GM21381 (cell line): ENCODE measurements around the gene SNRPE.
"Not testable (repeated sequence)": the region's sequence is repeated elsewhere in the genome, so short reads cannot be mapped to it uniquely, and the experiment has no call there.

Source experiments
- ATAC-seq: cut with Tn5 transposase; IDR thresholded peaks from one replicate; pipeline ENCODE4 v1.9.1; 2021; ENCODE audit warnings: mild to moderate bottlenecking, moderate library complexity; ENCODE audit not compliant: unreplicated experiment

Gene SNRPE

DNA sequence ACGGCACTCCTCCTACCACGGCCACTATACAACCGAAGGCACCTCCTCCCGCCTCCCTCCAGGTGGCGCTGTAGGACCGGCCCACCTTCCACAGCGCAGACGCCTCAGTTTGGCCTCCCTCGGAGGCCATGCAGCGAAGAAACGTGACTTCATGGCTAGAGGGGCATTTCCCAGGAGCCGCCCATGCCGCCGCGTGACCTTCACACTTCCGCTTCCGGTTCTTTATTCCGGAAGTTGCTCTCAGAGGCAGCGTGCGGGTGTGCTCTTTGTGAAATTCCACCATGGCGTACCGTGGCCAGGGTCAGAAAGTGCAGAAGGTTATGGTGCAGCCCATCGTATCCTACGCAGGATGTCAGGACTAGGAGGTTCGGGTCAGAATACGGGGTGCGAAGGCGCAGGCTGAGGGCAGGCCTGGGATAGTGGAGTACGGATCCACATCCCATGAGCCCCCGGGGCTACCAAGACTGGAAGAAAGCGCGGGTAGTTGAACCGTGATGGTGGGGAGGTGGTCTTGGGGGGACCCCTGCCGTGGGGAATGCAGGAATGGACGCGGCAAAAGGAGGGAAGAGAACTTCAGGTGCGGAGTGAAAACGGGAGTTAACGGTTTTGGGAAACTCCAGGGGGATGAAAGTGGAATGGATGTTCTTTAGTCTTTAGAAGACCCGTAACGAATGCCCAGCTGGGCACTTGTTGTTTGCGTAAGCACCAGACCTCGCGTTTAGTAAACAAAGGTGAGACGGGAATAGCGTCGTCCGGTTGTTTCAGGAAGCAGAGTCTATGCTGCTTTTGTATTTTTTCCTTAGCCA is at the start of gene SNRPE:
Gene SNRPE (plus strand): TSS at position 221 of the 806 bp plus-strand sequence. CDS start 61 bp downstream, at position 282.
- peak; percentile 94 for ATAC-seq

GRCh38 chr1:203813581-203814341 is 47.6 kb upstream of the SNRPE start:
- no peak for ATAC-seq

DNA sequence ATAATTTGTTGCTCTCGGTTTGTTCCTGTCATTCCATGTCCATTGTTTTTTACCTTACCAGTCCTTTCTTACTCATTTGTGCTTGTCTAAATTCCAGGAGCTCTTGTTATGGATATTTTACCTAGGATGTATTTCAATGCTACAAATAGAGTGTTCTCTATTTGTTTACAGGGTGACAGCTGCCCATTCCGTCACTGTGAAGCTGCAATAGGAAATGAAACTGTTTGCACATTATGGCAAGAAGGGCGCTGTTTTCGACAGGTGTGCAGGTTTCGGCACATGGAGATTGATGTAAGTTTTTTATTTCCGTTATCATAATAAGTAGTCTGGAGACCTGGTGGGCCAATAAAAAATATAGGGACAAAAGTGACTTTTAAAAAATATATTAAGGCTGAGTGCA is 43.0 kb upstream of the SNRPE start:
- no peak for ATAC-seq

GRCh38 chr1:203823306-203823705 is 38.1 kb upstream of the SNRPE start:
- no peak for ATAC-seq

DNA sequence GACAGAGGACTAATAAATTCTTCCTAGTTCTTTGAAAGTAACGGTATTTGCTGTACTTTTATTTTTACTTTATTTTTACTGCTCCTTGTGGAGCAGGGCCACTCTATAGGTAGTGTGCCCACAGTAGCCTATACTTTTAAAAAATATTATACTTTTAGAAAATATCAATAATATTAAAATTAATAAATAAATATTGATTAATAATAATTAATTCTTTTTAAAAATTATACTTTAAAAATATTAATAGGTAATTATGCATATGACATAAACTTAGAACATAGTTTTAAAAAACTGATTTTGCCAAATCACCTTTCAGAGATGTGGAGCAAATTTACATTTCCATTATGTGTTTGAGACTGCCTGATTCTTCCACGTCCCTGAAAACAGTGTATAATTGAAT is 35.2 kb upstream of the SNRPE start:
- no peak for ATAC-seq

DNA sequence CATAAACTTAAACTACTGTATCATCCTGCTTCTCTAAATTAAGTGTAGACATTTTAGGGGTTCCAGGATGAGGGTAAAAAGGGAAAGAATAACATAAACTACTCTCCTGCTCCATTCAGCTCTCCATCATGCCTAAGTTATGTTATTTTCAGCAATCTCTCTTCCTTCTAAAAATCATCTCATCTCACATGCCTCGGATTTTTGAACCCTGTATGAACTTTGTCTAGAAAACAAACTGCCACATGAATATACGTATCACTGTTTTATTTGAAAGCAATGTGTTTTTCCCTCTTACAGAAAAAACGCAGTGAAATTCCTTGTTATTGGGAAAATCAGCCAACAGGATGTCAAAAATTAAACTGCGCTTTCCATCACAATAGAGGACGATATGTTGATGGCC is 33.4 kb upstream of the SNRPE start:
- ATAC-seq, result no peak

GRCh38 chr1:203828503-203828902 is 32.9 kb upstream of the SNRPE start:
- no peak for ATAC-seq

GRCh38 chr1:203829247-203829646 is 32.2 kb upstream of the SNRPE start:
- not testable (repeated sequence) for ATAC-seq

DNA sequence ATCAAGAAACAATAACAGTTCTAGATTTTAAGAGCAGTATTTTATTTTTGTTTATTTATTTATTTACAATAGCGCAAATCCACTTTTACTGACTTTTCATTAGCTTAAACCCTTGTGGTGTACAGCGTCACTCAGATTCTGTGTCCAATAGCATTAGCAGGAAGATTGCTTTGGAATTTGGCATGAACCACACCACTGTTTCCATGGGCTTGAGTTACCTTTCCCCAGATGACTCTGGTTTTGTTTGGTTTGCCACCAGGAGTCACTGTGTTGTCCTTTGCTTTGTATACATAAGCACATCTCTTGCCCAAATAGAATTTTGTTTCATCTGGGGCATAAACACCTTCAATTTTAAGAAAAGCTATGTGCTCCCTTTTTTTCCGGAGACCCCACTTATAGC is 25.9 kb upstream of the SNRPE start:
- no peak for ATAC-seq

GRCh38 chr1:203839081-203839480 is 22.3 kb upstream of the SNRPE start:
- ATAC-seq, result no peak

DNA sequence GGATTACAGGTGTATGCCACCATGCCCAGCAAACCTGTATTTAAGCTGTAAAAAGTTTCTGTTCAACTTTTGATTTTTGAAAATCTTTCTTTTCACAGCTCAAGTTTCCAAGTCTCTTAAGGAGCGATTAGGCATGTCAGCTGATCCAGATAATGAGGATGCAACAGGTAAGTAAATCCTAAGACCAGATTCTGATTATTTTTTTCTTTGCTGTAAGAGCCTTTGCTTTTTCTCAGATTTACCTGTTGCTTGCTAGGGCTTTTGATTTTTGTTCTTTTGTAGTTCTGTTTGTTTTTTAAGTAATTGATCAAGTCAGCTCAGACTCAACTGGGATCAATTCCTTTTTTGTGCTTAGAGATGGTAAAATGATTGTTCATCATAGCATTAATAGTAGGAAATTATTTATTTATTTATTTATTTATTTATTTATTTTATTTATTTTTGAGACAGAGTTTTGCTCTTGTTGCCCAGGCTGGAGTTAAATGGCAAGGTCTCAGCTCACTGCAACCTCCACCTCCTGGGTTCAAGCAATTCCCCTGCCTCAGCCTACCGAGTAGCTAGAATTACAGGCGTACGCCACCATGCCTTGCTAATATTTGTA is 21.1 kb upstream of the SNRPE start:
- no peak for ATAC-seq

DNA sequence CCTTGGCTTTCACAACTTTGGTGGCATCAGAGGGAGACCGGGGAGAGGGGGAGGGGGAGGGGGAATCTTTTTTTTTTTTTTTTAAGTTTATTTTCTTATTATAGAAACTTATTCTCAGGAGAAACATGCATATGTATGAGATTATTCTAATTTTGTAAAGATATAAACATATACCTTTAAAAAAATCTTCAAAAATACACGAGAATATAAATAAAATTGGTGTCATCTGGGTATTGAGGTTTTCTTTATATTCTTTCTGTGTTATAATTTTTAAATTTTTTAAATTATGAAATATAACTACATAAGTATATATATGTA is 18.9 kb upstream of the SNRPE start:
- ATAC-seq, result no peak

- ATAC-seq, result no peak
Observed at GRCh38 chr1:203843435-203843834, 18.0 kb upstream of the SNRPE start.

GRCh38 chr1:203853112-203853511 is 8.3 kb upstream of the SNRPE start:
- ATAC-seq, result not testable (repeated sequence)

GRCh38 chr1:203858055-203858454 is 3.3 kb upstream of the SNRPE start:
- no peak for ATAC-seq

DNA sequence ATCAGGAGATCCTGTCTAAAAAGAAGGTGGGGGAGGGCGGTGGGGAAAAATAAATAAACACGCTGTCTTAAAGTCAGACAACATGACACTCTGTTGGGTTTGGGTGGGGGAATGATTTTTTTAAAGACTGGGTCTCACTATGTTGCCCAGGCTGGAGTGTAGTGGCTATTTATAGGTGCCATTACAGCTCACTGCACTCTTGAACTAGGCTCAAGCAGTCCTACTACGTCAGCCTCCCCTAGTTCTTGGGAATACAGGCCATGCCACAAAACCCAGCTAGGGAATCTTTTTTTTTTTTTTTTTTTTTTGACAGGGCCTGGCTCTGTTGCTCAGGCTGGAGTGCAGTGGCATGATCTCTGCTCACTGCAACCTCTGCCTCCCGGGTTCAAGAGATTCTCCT is 2.4 kb upstream of the SNRPE start:
- no peak for ATAC-seq

GRCh38 chr1:203860396-203861025 is 888 bp upstream of the SNRPE start:
- ATAC-seq, result no peak

- ATAC-seq, result no peak
Observed at GRCh38 chr1:203867802-203868201, 6.4 kb downstream of the SNRPE start.

DNA sequence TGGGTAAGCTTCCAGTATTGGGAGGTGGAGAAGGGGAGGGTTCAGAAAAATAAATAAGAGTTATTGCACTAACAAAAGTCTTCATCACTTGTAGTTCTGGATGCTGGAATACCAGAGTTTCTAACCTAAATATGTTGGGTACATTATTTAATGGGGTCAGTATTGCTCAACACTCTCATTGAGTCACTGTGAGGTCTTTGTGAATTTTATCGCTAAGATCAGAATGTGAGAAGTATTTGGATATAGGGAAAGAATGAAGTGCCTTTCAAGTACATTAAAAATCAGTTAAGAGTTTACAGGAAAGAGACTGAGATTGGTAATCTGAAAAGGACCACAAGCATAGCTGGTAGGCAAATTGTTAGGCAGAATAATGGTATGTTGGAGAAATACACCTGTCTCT is 8.8 kb downstream of the SNRPE start:
- ATAC-seq, result no peak

GRCh38 chr1:203871114-203871880 is 9.9 kb downstream of the SNRPE start:
- ATAC-seq, result no peak

- ATAC-seq, result no peak
Observed at GRCh38 chr1:203873094-203873493, 11.7 kb downstream of the SNRPE start.
